ENCODE data around the gene FBXW11.

DNA sequence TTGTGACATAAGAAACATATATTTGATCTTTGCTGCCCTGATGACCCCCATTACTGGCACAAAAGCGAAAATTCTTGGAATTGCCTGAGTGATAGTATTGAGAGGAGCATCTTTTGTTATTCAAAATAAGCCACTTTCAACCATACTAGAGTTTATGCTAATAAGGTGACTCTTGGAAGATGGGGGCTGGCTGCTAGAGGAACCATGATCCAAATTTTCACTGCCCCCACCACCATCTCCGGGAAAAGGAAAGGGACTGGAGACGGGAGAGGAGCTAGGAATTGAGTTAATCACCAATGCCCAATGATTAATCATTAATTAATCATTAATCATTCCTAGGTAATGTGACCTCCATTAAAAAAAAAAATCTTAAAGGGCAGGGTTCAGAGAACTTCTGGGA is 25.6 kb downstream of the FBXW11 start:
- TF ChIP-seq CTCF (IDR thresholded peaks at IDR 0.05 in 8 of 11, conservative IDR thresholded peaks at IDR 0.05 in 3 of 11) (no peak), POLR2A (IDR thresholded peaks at IDR 0.05) (no peak), POLR2AphosphoS5 (IDR thresholded peaks at IDR 0.05) (no peak)

Data from spleen (tissue), 7 donors.